Adipocyte (in vitro differentiated cells): ENCODE results near the gene ACBD3.
A peak's percentile ranks its signal among the peaks of the same experiment; 100 is the strongest.
"Not testable (repeated sequence)": the region's sequence is repeated elsewhere in the genome, so short reads cannot be mapped to it uniquely, and the experiment has no call there.

Source experiments
- DNase-seq: peaks from one replicate; pipeline ENCODE4 v3.0.0-alpha.2; 2015; ENCODE audit warnings: low read depth
- H3K27me3 ChIP-seq: replicated peaks from 2 replicates; pipeline ENCODE4 v1.7.0; 2013; ENCODE audit warnings: mild to moderate bottlenecking, low read length, moderate library complexity; ENCODE audit not compliant: control insufficient read depth, insufficient read depth
- H3K36me3 ChIP-seq: 2 replicates; pipeline ENCODE4 v1.7.0; 2013; ENCODE audit warnings: low read length, mild to moderate bottlenecking, moderate library complexity; ENCODE audit not compliant: control insufficient read depth, insufficient read depth, severe bottlenecking
- H3K4me1 ChIP-seq: 2 replicates; pipeline ENCODE4 v1.7.0; 2013; ENCODE audit warnings: mild to moderate bottlenecking, low read length, moderate library complexity; ENCODE audit not compliant: control insufficient read depth, insufficient read depth
- H3K4me3 ChIP-seq: 2 replicates; pipeline ENCODE4 v1.7.0; 2013; ENCODE audit warnings: mild to moderate bottlenecking, low read length, moderate library complexity
- H3K9ac ChIP-seq: 2 replicates; pipeline ENCODE4 v1.7.0; 2013; ENCODE audit warnings: mild to moderate bottlenecking, low read length, moderate library complexity
- H3K9me3 ChIP-seq: 2 replicates; pipeline ENCODE4 v1.7.0; 2013; ENCODE audit warnings: mild to moderate bottlenecking, low read length, moderate library complexity; ENCODE audit not compliant: control insufficient read depth

ACBD3 gene

GRCh38 chr1:226212545-226212944 is 26.0 kb upstream of the ACBD3 start:
- H3K9me3 ChIP-seq = no peaks in the 10 kb centered on the region
- peaks cover 21% of the 10 kb centered on the region for H3K27me3 ChIP-seq
- no peak for DNase-seq
- H3K36me3 ChIP-seq = no peaks in the 10 kb centered on the region
- no peak overlapping the region for H3K9ac ChIP-seq
- no peaks in the 10 kb centered on the region for H3K4me1 ChIP-seq
- H3K4me3 ChIP-seq = no peak overlapping the region

GRCh38 chr1:226211181-226211821 is 24.8 kb upstream of the ACBD3 start:
- Histone ChIP-seq H3K9ac (no peak overlapping the region), H3K4me3 (no peak overlapping the region), H3K4me1 (no peaks in the 10 kb centered on the region), H3K27me3 (peaks cover 21% of the 10 kb centered on the region), H3K36me3 (no peaks in the 10 kb centered on the region), H3K9me3 (no peaks in the 10 kb centered on the region)
- no peak for DNase-seq

- H3K4me3 ChIP-seq = no peak overlapping the region
- no peak overlapping the region for H3K9ac ChIP-seq
- H3K27me3 ChIP-seq = peaks cover 21% of the 10 kb centered on the region
- no peaks in the 10 kb centered on the region for H3K9me3 ChIP-seq
- no peaks in the 10 kb centered on the region for H3K36me3 ChIP-seq
- H3K4me1 ChIP-seq = no peaks in the 10 kb centered on the region
- DNase-seq = no peak
Measured at GRCh38 chr1:226210571-226211176, 24.1 kb upstream of the ACBD3 start.

GRCh38 chr1:226209307-226210059 is 22.9 kb upstream of the ACBD3 start:
- Histone ChIP-seq H3K9me3 (no peaks in the 10 kb centered on the region), H3K4me1 (no peaks in the 10 kb centered on the region), H3K36me3 (no peaks in the 10 kb centered on the region), H3K4me3 (no peak overlapping the region), H3K9ac (no peak overlapping the region), H3K27me3 (peaks cover 21% of the 10 kb centered on the region)
- peak; percentile 27 for DNase-seq

GRCh38 chr1:226207048-226207447 is 20.5 kb upstream of the ACBD3 start:
- H3K36me3 ChIP-seq = no peaks in the 10 kb centered on the region
- no peak overlapping the region for H3K4me3 ChIP-seq
- H3K27me3 ChIP-seq = peaks cover 21% of the 10 kb centered on the region
- DNase-seq = no peak
- no peak overlapping the region for H3K9ac ChIP-seq
- no peaks in the 10 kb centered on the region for H3K4me1 ChIP-seq
- H3K9me3 ChIP-seq = no peaks in the 10 kb centered on the region

GRCh38 chr1:226204198-226204597 is 17.7 kb upstream of the ACBD3 start:
- H3K4me1 ChIP-seq = no peaks in the 10 kb centered on the region
- no peak for DNase-seq
- no peaks in the 10 kb centered on the region for H3K9me3 ChIP-seq
- H3K27me3 ChIP-seq = peaks cover 20% of the 10 kb centered on the region
- H3K4me3 ChIP-seq = no peak overlapping the region
- no peaks in the 10 kb centered on the region for H3K36me3 ChIP-seq
- no peak overlapping the region for H3K9ac ChIP-seq

- Histone ChIP-seq H3K4me1 (no peaks in the 10 kb centered on the region), H3K27me3 (peaks cover 16% of the 10 kb centered on the region), H3K4me3 (no peak overlapping the region), H3K36me3 (no peaks in the 10 kb centered on the region), H3K9ac (no peak overlapping the region), H3K9me3 (no peaks in the 10 kb centered on the region)
- DNase-seq = no peak
Measured at GRCh38 chr1:226203655-226204054, 17.1 kb upstream of the ACBD3 start.

GRCh38 chr1:226203240-226203639 is 16.7 kb upstream of the ACBD3 start:
- Histone ChIP-seq H3K36me3 (no peaks in the 10 kb centered on the region), H3K4me3 (no peak overlapping the region), H3K9me3 (no peaks in the 10 kb centered on the region), H3K9ac (no peak overlapping the region), H3K27me3 (peaks cover 12% of the 10 kb centered on the region), H3K4me1 (no peaks in the 10 kb centered on the region)
- DNase-seq = no peak

- not testable (repeated sequence) for H3K4me3 ChIP-seq, H3K4me1 ChIP-seq, H3K36me3 ChIP-seq, H3K9me3 ChIP-seq, H3K9ac ChIP-seq, DNase-seq
- peaks cover 11% of the 10 kb centered on the region for H3K27me3 ChIP-seq
Measured at GRCh38 chr1:226202666-226203065, 16.1 kb upstream of the ACBD3 start.

- no peaks in the 10 kb centered on the region for H3K4me1 ChIP-seq
- no peak for DNase-seq
- H3K9ac ChIP-seq = no peak overlapping the region
- peaks cover 11% of the 10 kb centered on the region for H3K27me3 ChIP-seq
- H3K9me3 ChIP-seq = no peaks in the 10 kb centered on the region
- H3K4me3 ChIP-seq = no peak overlapping the region
- no peaks in the 10 kb centered on the region for H3K36me3 ChIP-seq
Measured at GRCh38 chr1:226202246-226202645, 15.7 kb upstream of the ACBD3 start.

- Histone ChIP-seq H3K9me3 (no peaks in the 10 kb centered on the region), H3K36me3 (no peaks in the 10 kb centered on the region), H3K4me3 (no peak overlapping the region), H3K9ac (no peak overlapping the region), H3K4me1 (no peaks in the 10 kb centered on the region), H3K27me3 (peaks cover 11% of the 10 kb centered on the region)
- no peak for DNase-seq
Measured at GRCh38 chr1:226201029-226201593, 14.6 kb upstream of the ACBD3 start.
